ENCODE results near the gene SNUPN. TPM values are rescaled to one million over a fixed set of nuclear protein-coding genes. Genes with fewer than 3 reads are reported as not detected.

The SNUPN gene
- total and polyA plus RNA-seq, 10 donors = 16.8 to 26.3 (median 22.1) TPM

GRCh38 chr15:75672646-75673425 is 47.3 kb upstream of the SNUPN start:
- H3K9me3 ChIP-seq = no peaks in the 10 kb centered on the region
- peaks cover 0 to 44% (median 13%) of the 10 kb centered on the region in 6 donors for H3K4me1 ChIP-seq
- no peaks in the 10 kb centered on the region for H3K27me3 ChIP-seq (replicated peaks in 1 of 7)
- peak overlapping the region in 7 of 8 donors; percentile 9 to 69 (median 49) for H3K27ac ChIP-seq
- H3K36me3 ChIP-seq = no peaks in the 10 kb centered on the region
- DNase-seq = no peak
- no peak overlapping the region for H3K4me3 ChIP-seq
- WGBS, 5 donors = 59 to 82% (median 69%) methylated on average over 11 to 14 of the region's 14 CpGs
- TF ChIP-seq POLR2AphosphoS5 (IDR thresholded peaks at IDR 0.05) = peak in 2 of 3 donors; percentile 60 to 62
- no peak for TF ChIP-seq POLR2A (IDR thresholded peaks at IDR 0.05)
- TF ChIP-seq CTCF (IDR thresholded peaks at IDR 0.05 in 8 of 11, conservative IDR thresholded peaks at IDR 0.05 in 3 of 11) = no peak
- intact Hi-C loops (cut with DNase I; ENCODE audit: low total_unique reads) = no loop called here

GRCh38 chr15:75671730-75672602 is 46.4 kb upstream of the SNUPN start:
- H3K4me1 ChIP-seq = peaks cover 2 to 53% (median 16%) of the 10 kb centered on the region in 6 donors
- H3K4me3 ChIP-seq = no peak overlapping the region
- no peaks in the 10 kb centered on the region for H3K27me3 ChIP-seq (replicated peaks in 1 of 7)
- no peak for TF ChIP-seq POLR2A (IDR thresholded peaks at IDR 0.05)
- peak in 1 of 3 donors; percentile 60 for TF ChIP-seq POLR2AphosphoS5 (IDR thresholded peaks at IDR 0.05)
- H3K27ac ChIP-seq = peak overlapping the region in 1 of 8 donors; percentile 69
- no peak for DNase-seq
- 73 to 77% (median 73%) methylated on average over 11 of the region's 11 CpGs for WGBS, 5 donors
- no peaks in the 10 kb centered on the region for H3K36me3 ChIP-seq
- no peaks in the 10 kb centered on the region for H3K9me3 ChIP-seq
- intact Hi-C loops (cut with DNase I; ENCODE audit: low total_unique reads) = no loop called here

- H3K4me1 ChIP-seq = peaks cover 7 to 56% (median 22%) of the 10 kb centered on the region in 6 donors
- WGBS, 5 donors = 84 to 87% (median 85%) methylated on average over 6 of the region's 6 CpGs
- no peak for DNase-seq
- H3K4me3 ChIP-seq = no peak overlapping the region
- no peak overlapping the region for H3K27ac ChIP-seq
- no peaks in the 10 kb centered on the region for H3K27me3 ChIP-seq (replicated peaks in 1 of 7)
- H3K9me3 ChIP-seq = no peaks in the 10 kb centered on the region
- H3K36me3 ChIP-seq = no peaks in the 10 kb centered on the region
- TF ChIP-seq CTCF (IDR thresholded peaks at IDR 0.05 in 8 of 11, conservative IDR thresholded peaks at IDR 0.05 in 3 of 11) (no peak), POLR2AphosphoS5 (IDR thresholded peaks at IDR 0.05) (no peak), POLR2A (IDR thresholded peaks at IDR 0.05) (no peak)
- intact Hi-C loops (cut with DNase I; ENCODE audit: low total_unique reads) = no loop called here
These were observed 44.3 kb upstream of the SNUPN start for GRCh38 chr15:75669879-75670212.

GRCh38 chr15:75669191-75669878 is 43.8 kb upstream of the SNUPN start:
- 70 to 87% (median 83%) methylated on average over 12 to 14 of the region's 14 CpGs for WGBS, 5 donors
- no peaks in the 10 kb centered on the region for H3K27me3 ChIP-seq (replicated peaks in 1 of 7)
- no peaks in the 10 kb centered on the region for H3K9me3 ChIP-seq
- no peak overlapping the region for H3K27ac ChIP-seq
- no peak for TF ChIP-seq CTCF (IDR thresholded peaks at IDR 0.05 in 8 of 11, conservative IDR thresholded peaks at IDR 0.05 in 3 of 11)
- TF ChIP-seq POLR2AphosphoS5 (IDR thresholded peaks at IDR 0.05) = no peak
- no peak for TF ChIP-seq POLR2A (IDR thresholded peaks at IDR 0.05)
- no peaks in the 10 kb centered on the region for H3K36me3 ChIP-seq
- no peak for DNase-seq
- no peak overlapping the region for H3K4me3 ChIP-seq
- intact Hi-C loops (cut with DNase I; ENCODE audit: low total_unique reads) = no loop called here
- H3K4me1 ChIP-seq = peaks cover 7 to 53% (median 22%) of the 10 kb centered on the region in 6 donors
